ENCODE results near the gene GJA10. TPM values are rescaled to one million over a fixed set of nuclear protein-coding genes. Genes with fewer than 3 reads are reported as not detected.

The GJA10 gene
- total and polyA plus RNA-seq, 12 donors, result not detected

DNA sequence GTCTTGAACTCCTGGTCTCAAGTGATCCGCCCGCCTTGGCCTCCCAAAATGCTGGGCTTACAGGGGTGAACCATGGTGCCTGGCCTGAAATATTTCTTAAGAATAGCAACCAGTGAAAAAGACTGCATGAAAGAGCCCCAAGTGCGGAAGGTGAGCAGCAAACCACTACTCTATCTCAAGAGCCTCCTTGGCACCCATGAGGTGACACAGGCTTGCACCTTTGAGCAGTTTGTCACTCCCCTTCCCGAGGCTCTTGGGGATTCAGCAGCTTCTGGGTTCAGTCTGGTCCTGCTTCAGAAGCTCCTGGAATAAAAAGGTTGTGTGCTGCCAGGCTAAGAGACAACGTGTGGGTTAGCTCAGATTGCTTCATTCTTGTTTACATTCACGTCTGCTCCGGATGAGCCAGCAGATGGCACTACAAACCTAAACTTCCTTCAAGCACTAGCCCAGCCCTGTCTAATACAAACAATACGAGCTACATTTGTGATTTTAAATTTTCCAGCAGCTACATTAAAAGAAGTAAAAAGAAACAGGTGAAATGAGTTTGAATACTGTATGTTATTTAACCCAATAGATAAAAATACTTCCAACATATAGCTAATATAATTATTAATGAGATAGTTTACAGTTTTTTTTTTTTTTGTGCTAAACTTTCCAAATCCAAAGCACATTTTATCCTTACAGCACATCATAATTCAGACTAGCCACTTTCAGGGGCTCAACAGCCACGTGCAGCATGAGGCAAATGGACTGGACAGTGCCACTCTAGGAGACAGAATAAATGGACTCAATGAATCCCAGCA, 46.2 kb downstream of the GJA10 start:
- 33 to 36% (median 34%) methylated on average over 8 to 9 of the region's 9 CpGs for WGBS, 4 donors
- Histone ChIP-seq H3K36me3 (replicated peaks in 1 of 2) (no peaks in the 10 kb centered on the region), H3K9me3 (replicated peaks in 1 of 3) (no peaks in the 10 kb centered on the region), H3K27me3 (no peaks in the 10 kb centered on the region), H3K4me1 (replicated peaks in 1 of 2) (no peaks in the 10 kb centered on the region), H3K27ac (no peak overlapping the region), H3K4me3 (no peak overlapping the region)
- DNase-seq, result peak; percentile 56 to 89 (median 75)
- TF ChIP-seq, protein P1, sequence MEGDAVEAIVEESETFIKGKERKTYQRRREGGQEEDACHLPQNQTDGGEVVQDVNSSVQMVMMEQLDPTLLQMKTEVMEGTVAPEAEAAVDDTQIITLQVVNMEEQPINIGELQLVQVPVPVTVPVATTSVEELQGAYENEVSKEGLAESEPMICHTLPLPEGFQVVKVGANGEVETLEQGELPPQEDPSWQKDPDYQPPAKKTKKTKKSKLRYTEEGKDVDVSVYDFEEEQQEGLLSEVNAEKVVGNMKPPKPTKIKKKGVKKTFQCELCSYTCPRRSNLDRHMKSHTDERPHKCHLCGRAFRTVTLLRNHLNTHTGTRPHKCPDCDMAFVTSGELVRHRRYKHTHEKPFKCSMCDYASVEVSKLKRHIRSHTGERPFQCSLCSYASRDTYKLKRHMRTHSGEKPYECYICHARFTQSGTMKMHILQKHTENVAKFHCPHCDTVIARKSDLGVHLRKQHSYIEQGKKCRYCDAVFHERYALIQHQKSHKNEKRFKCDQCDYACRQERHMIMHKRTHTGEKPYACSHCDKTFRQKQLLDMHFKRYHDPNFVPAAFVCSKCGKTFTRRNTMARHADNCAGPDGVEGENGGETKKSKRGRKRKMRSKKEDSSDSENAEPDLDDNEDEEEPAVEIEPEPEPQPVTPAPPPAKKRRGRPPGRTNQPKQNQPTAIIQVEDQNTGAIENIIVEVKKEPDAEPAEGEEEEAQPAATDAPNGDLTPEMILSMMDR (IDR thresholded peaks at IDR 0.05), result peak; percentile 30 to 73 (median 68)
- no peak for TF ChIP-seq POLR2A (IDR thresholded peaks at IDR 0.05)
- intact Hi-C loops (cut with DNase I), result loop anchor here in 1 of 2 donors (10.0 kb wide), 1 partner anchor 534 kb away; no protein-coding TSS in a partner anchor

GRCh38 chr6:89941031-89941762, 46.9 kb downstream of the GJA10 start:
- TF ChIP-seq POLR2A (IDR thresholded peaks at IDR 0.05), result no peak
- TF ChIP-seq, protein P1 (IDR thresholded peaks at IDR 0.05), result no peak
- H3K4me1 ChIP-seq (replicated peaks in 1 of 2), result no peaks in the 10 kb centered on the region
- 67 to 72% (median 69%) methylated on average over 15 of the region's 15 CpGs for WGBS, 4 donors
- no peaks in the 10 kb centered on the region for H3K36me3 ChIP-seq (replicated peaks in 1 of 2)
- no peaks in the 10 kb centered on the region for H3K27me3 ChIP-seq
- no peak overlapping the region for H3K4me3 ChIP-seq
- intact Hi-C loops (cut with DNase I), result loop anchor here in 1 of 2 donors (10.0 kb wide), 1 partner anchor 534 kb away; no protein-coding TSS in a partner anchor
- no peak overlapping the region for H3K27ac ChIP-seq
- no peaks in the 10 kb centered on the region for H3K9me3 ChIP-seq (replicated peaks in 1 of 3)
- no peak for DNase-seq

- TF ChIP-seq, protein P1 (IDR thresholded peaks at IDR 0.05), result no peak
- TF ChIP-seq POLR2A (IDR thresholded peaks at IDR 0.05), result no peak
- DNase-seq, result no peak
- H3K4me3 ChIP-seq, result no peak overlapping the region
- no peak overlapping the region for H3K27ac ChIP-seq
- H3K27me3 ChIP-seq, result no peaks in the 10 kb centered on the region
- intact Hi-C loops (cut with DNase I), result loop anchor here in 1 of 2 donors (10.0 kb wide), 1 partner anchor 533 kb away; no protein-coding TSS in a partner anchor
- no peaks in the 10 kb centered on the region for H3K4me1 ChIP-seq (replicated peaks in 1 of 2)
- no peaks in the 10 kb centered on the region for H3K36me3 ChIP-seq (replicated peaks in 1 of 2)
- no peaks in the 10 kb centered on the region for H3K9me3 ChIP-seq (replicated peaks in 1 of 3)
- WGBS, 4 donors, result 85 to 88% (median 85%) methylated on average over 4 to 6 of the region's 6 CpGs
Observed at GRCh38 chr6:89941763-89942497, 47.7 kb downstream of the GJA10 start.

- no peaks in the 10 kb centered on the region for H3K27me3 ChIP-seq
- intact Hi-C loops (cut with DNase I), result loop anchor here in 1 of 2 donors (10.0 kb wide), 1 partner anchor 532 kb away; no protein-coding TSS in a partner anchor
- TF ChIP-seq, protein P1 (IDR thresholded peaks at IDR 0.05), result no peak
- TF ChIP-seq POLR2A (IDR thresholded peaks at IDR 0.05), result no peak
- H3K4me3 ChIP-seq, result no peak overlapping the region
- H3K4me1 ChIP-seq (replicated peaks in 1 of 2), result no peaks in the 10 kb centered on the region
- no peak overlapping the region for H3K27ac ChIP-seq
- no peak for DNase-seq
- no peaks in the 10 kb centered on the region for H3K36me3 ChIP-seq (replicated peaks in 1 of 2)
- no peaks in the 10 kb centered on the region for H3K9me3 ChIP-seq (replicated peaks in 1 of 3)
- WGBS, 4 donors, result 82 to 98% (median 95%) methylated on average over 6 to 8 of the region's 8 CpGs
Observed at GRCh38 chr6:89942601-89943000, 48.3 kb downstream of the GJA10 start.
